Inferior parietal cortex (tissue), 1 donor: Measurements from ENCODE around the gene MRPL40.

Experiments used
- DNase-seq: peaks from one replicate; pipeline ENCODE4 v3.0.0-alpha.2; 2016; ENCODE audit errors: extremely low spot score

The MRPL40 gene

GRCh38 chr22:19432133-19432851 lies at the start of gene MRPL40:
TSS of gene MRPL40 (plus strand) at chr22:19432545. CDS start at chr22:19432555, 10 bp downstream.
- peak; percentile 97 for DNase-seq

GRCh38 chr22:19383292-19383691 lies 49.1 kb upstream of the MRPL40 start:
- no peak for DNase-seq

- DNase-seq: no peak
Measured at GRCh38 chr22:19385221-19385906, 47.0 kb upstream of the MRPL40 start.

GRCh38 chr22:19386248-19386647 lies 46.1 kb upstream of the MRPL40 start:
- no peak for DNase-seq

- DNase-seq: no peak
Measured at GRCh38 chr22:19387038-19387437, 45.3 kb upstream of the MRPL40 start.

GRCh38 chr22:19387575-19387974 lies 44.8 kb upstream of the MRPL40 start:
- no peak for DNase-seq

- no peak for DNase-seq
Measured at GRCh38 chr22:19393704-19394103, 38.6 kb upstream of the MRPL40 start.

GRCh38 chr22:19394274-19395050 lies 37.9 kb upstream of the MRPL40 start:
- no peak for DNase-seq

GRCh38 chr22:19395276-19395675 lies 37.1 kb upstream of the MRPL40 start:
- DNase-seq: no peak

- DNase-seq: no peak
Measured at GRCh38 chr22:19396561-19396933, 35.8 kb upstream of the MRPL40 start.

- DNase-seq: peak; percentile 80
Measured at GRCh38 chr22:19396934-19397733, 35.2 kb upstream of the MRPL40 start.

GRCh38 chr22:19397734-19398104 lies 34.6 kb upstream of the MRPL40 start:
- DNase-seq: no peak

- DNase-seq: no peak
Measured at GRCh38 chr22:19398206-19398605, 34.1 kb upstream of the MRPL40 start.

GRCh38 chr22:19398652-19399051 lies 33.7 kb upstream of the MRPL40 start:
- DNase-seq: no peak

GRCh38 chr22:19400881-19401280 lies 31.5 kb upstream of the MRPL40 start:
- DNase-seq: no peak

GRCh38 chr22:19401483-19401882 lies 30.9 kb upstream of the MRPL40 start:
- no peak for DNase-seq

GRCh38 chr22:19402642-19403191 lies 29.6 kb upstream of the MRPL40 start:
- DNase-seq: no peak

GRCh38 chr22:19404676-19405075 lies 27.7 kb upstream of the MRPL40 start:
- DNase-seq: no peak

GRCh38 chr22:19405133-19405532 lies 27.2 kb upstream of the MRPL40 start:
- no peak for DNase-seq

- no peak for DNase-seq
Measured at GRCh38 chr22:19405652-19406051, 26.7 kb upstream of the MRPL40 start.

- no peak for DNase-seq
Measured at GRCh38 chr22:19406281-19406811, 26.0 kb upstream of the MRPL40 start.
